H1 (cell line): Measurements from ENCODE around the gene EMP3. TPM values are rescaled to one million over a fixed set of nuclear protein-coding genes. Genes with fewer than 3 reads are reported as not detected.

Experiments used
- CBX5 ChIP-seq: fragments of 300-800, 300-1000 bp; sonication (generic); IDR thresholded peaks from 2 replicates; pipeline ENCODE4 v1.7.1; 2016; ENCODE audit warnings: antibody characterized with exemption, low read length, low read depth
- CHD7 ChIP-seq: fragments of 300-600 bp; sonication (generic); IDR thresholded peaks from 2 replicates; pipeline ENCODE4 v1.7.1; 2012; ENCODE audit warnings: low read length, moderate library complexity, mild to moderate bottlenecking, inconsistent platforms; ENCODE audit not compliant: insufficient replicate concordance
- CTBP2 ChIP-seq: IDR thresholded peaks from 2 replicates; pipeline ENCODE4 v1.7.0; 2011; ENCODE audit warnings: borderline replicate concordance, mild to moderate bottlenecking, moderate library complexity, mixed read lengths, low read length; ENCODE audit not compliant: insufficient read depth, insufficient read length
- E2F6 ChIP-seq: IDR thresholded peaks from 2 replicates; pipeline ENCODE4 v1.6.1; 2012; ENCODE audit warnings: inconsistent platforms
- EP300 ChIP-seq, 2 experiments: IDR thresholded peaks; 1 replicate in 1 of 2; 2 replicates in 1 of 2; pipeline ENCODE4 v1.6.1; 2011 to 2012; ENCODE audit warnings: low read depth in 2 of 2, low read length in 2 of 2, mild to moderate bottlenecking in 2 of 2, borderline replicate concordance in 1 of 2, inconsistent platforms in 1 of 2, moderate library complexity in 1 of 2
- NRF1 ChIP-seq: IDR thresholded peaks from 2 replicates; pipeline ENCODE4 v1.6.1; 2011; ENCODE audit warnings: mild to moderate bottlenecking, low read depth, low read length, improper control_type of control experiment
- SIN3A ChIP-seq, 2 experiments: IDR thresholded peaks in 1 of 2; conservative IDR thresholded peaks in 1 of 2; 2 replicates each; pipeline ENCODE4 v1.6.1; 2011 to 2012; ENCODE audit warnings: low read length in 2 of 2, improper control_type of control experiment in 1 of 2, low read depth in 1 of 2, mild to moderate bottlenecking in 1 of 2
- polyA plus RNA-seq, 7 experiments: library from polyadenylated mRNA; depleted of rRNA in 3 of 7; stranded (reverse) in 5 of 7; unstranded in 2 of 7; fragments of >200 nt in 5 of 7; fragments of 200-250 nt in 2 of 7; gene quantifications; 1 replicate in 5 of 7; 2 replicates in 1 of 7; 4 replicates in 1 of 7; pipeline versions ENCODE4 v1.2.1 to v1.2.3, GENCODE V29; 2011 to 2013; ENCODE audit warnings: missing spikeins in 2 of 7, mixed read lengths in 2 of 7
- total RNA-seq: library from RNA; stranded (reverse); fragmentation: NEBNext Ultra II Directional; extraction: Animal tissue kit (Norgen Biotek cat#: 25700); gene quantifications from 2 replicates; pipeline ENCODE4 v1.2.1, GENCODE V29; 2021

The EMP3 gene
- total and polyA plus RNA-seq, 2 of the 8 experiments (the other 6 are each of a cell fraction or from before 2014, with no cell fraction given): 18.4 to 87.8 TPM

GRCh38 chr19:48290771-48291488 lies 34.4 kb upstream of the EMP3 start (continued):
- TF ChIP-seq EP300 (IDR thresholded peaks at IDR 0.05; ENCODE audit: borderline replicate concordance in 1 of 2, low read depth in 2 of 2, low read length in 2 of 2): no peak
- no peak for TF ChIP-seq NRF1
- TF ChIP-seq E2F6: 0 out of 2 replicates have a peak, but pooled peaks have one; percentile 27
- TF ChIP-seq SIN3A (conservative IDR thresholded peaks at IDR 0.05 in 1 of 2, IDR thresholded peaks at IDR 0.05 in 1 of 2; ENCODE audit: low read depth in 1 of 2, low read length in 2 of 2): peak in 1 of 2 experiments; percentile 48; a peak in 2 of 4 replicates
- TF ChIP-seq CTBP2: no peak
- no peak for TF ChIP-seq CBX5
- no peak for TF ChIP-seq CHD7
